HL-60 (cell line): ENCODE measurements around the gene TXNL4B.

ENCODE experiments used
- DNase-seq, 2 experiments: peaks; one replicate each; pipeline ENCODE4 v3.0.0-alpha.2; 2010 to 2020; ENCODE audit warnings: low read depth in 1 of 2, low spot score in 1 of 2
- H3K27ac ChIP-seq: fragments of 250-450 bp; sonication (Bioruptor Pico); replicated peaks from 2 replicates; pipeline ENCODE4 v1.5.1; 2020; ENCODE audit warnings: mild to moderate bottlenecking, moderate library complexity
- H3K27me3 ChIP-seq: fragments of 250-450 bp; sonication (Bioruptor Pico); 2 replicates; pipeline ENCODE4 v1.5.1; 2021; ENCODE audit warnings: mild to moderate bottlenecking, moderate library complexity; ENCODE audit not compliant: insufficient read depth, poor library complexity, severe bottlenecking
- H3K4me3 ChIP-seq: replicated peaks from 2 replicates; pipeline ENCODE4 v1.5.1; 2011; ENCODE audit warnings: mild to moderate bottlenecking, control low read depth, low read length; ENCODE audit not compliant: insufficient read depth
- CTCF ChIP-seq: IDR thresholded peaks from one replicate; pipeline ENCODE4 v1.5.1; 2011; ENCODE audit warnings: low read length, control low read depth, inconsistent platforms; ENCODE audit not compliant: insufficient read depth
- GABPA ChIP-seq: IDR thresholded peaks from 2 replicates; pipeline ENCODE4 v1.6.1; 2012; ENCODE audit warnings: low read depth
- POLR2AphosphoS5 ChIP-seq: IDR thresholded peaks from 2 replicates; pipeline ENCODE4 v1.6.1; 2012; ENCODE audit warnings: low read depth
- REST ChIP-seq: IDR thresholded peaks from 2 replicates; pipeline ENCODE4 v1.6.1; 2012; ENCODE audit warnings: low read depth; ENCODE audit not compliant: insufficient replicate concordance
- SPI1 ChIP-seq: IDR thresholded peaks from 2 replicates; pipeline ENCODE4 v1.6.1; 2012; ENCODE audit warnings: low read depth, mild to moderate bottlenecking, borderline replicate concordance

The TXNL4B gene

GRCh38 chr16:72109300-72109699 is 15.9 kb upstream of the TXNL4B start:
- H3K27me3 ChIP-seq = no peaks in the 10 kb centered on the region
- TF ChIP-seq SPI1 = no peak
- no peak for TF ChIP-seq REST
- TF ChIP-seq CTCF = no peak
- no peak for TF ChIP-seq POLR2AphosphoS5
- TF ChIP-seq GABPA = no peak
- DNase-seq = no peak
- H3K4me3 ChIP-seq = no peak overlapping the region
- no peak overlapping the region for H3K27ac ChIP-seq

GRCh38 chr16:72108353-72109102 is 15.1 kb upstream of the TXNL4B start:
- DNase-seq = no peak
- Histone ChIP-seq H3K27ac (no peak overlapping the region), H3K4me3 (no peak overlapping the region), H3K27me3 (no peaks in the 10 kb centered on the region)
- TF ChIP-seq SPI1 (no peak), REST (no peak), POLR2AphosphoS5 (no peak), GABPA (no peak), CTCF (no peak)

- TF ChIP-seq SPI1 (no peak), POLR2AphosphoS5 (no peak), GABPA (no peak), CTCF (no peak), REST (no peak)
- H3K4me3 ChIP-seq = no peak overlapping the region
- no peaks in the 10 kb centered on the region for H3K27me3 ChIP-seq
- no peak overlapping the region for H3K27ac ChIP-seq
- DNase-seq = no peak
Measured at GRCh38 chr16:72107371-72107770, 14.0 kb upstream of the TXNL4B start.
